Measurements from ENCODE around the gene NPBWR2.

- TF ChIP-seq POLR2A (IDR thresholded peaks at IDR 0.05; ENCODE audit: borderline replicate concordance, extremely low read depth, insufficient read depth, insufficient read length) (no peak), EZH2 (IDR thresholded peaks at IDR 0.05) (no peak), REST (IDR thresholded peaks at IDR 0.05; ENCODE audit: low read depth) (no peak), EZH2phosphoT487 (IDR thresholded peaks at IDR 0.05; ENCODE audit: borderline replicate concordance) (no peak), SIN3A (IDR thresholded peaks at IDR 0.05; ENCODE audit: low read depth) (no peak), CEBPB (IDR thresholded peaks at IDR 0.05; ENCODE audit: low read depth) (no peak), RAD21 (IDR thresholded peaks at IDR 0.05; ENCODE audit: low read depth) (no peak), POLR2AphosphoS5 (IDR thresholded peaks at IDR 0.05; ENCODE audit: low read depth, low read length) (no peak), JUND (IDR thresholded peaks at IDR 0.05) (no peak), ZFX (IDR thresholded peaks at IDR 0.05) (no peak)
- TF ChIP-seq, protein P1, sequence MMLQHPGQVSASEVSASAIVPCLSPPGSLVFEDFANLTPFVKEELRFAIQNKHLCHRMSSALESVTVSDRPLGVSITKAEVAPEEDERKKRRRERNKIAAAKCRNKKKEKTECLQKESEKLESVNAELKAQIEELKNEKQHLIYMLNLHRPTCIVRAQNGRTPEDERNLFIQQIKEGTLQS (IDR thresholded peaks at IDR 0.05): no peak
- TF ChIP-seq, protein P2, sequence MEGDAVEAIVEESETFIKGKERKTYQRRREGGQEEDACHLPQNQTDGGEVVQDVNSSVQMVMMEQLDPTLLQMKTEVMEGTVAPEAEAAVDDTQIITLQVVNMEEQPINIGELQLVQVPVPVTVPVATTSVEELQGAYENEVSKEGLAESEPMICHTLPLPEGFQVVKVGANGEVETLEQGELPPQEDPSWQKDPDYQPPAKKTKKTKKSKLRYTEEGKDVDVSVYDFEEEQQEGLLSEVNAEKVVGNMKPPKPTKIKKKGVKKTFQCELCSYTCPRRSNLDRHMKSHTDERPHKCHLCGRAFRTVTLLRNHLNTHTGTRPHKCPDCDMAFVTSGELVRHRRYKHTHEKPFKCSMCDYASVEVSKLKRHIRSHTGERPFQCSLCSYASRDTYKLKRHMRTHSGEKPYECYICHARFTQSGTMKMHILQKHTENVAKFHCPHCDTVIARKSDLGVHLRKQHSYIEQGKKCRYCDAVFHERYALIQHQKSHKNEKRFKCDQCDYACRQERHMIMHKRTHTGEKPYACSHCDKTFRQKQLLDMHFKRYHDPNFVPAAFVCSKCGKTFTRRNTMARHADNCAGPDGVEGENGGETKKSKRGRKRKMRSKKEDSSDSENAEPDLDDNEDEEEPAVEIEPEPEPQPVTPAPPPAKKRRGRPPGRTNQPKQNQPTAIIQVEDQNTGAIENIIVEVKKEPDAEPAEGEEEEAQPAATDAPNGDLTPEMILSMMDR (IDR thresholded peaks at IDR 0.05 in 2 of 3, conservative IDR thresholded peaks at IDR 0.05 in 1 of 3; ENCODE audit: borderline replicate concordance in 1 of 3, insufficient read depth in 1 of 3, low read depth in 2 of 3, low read length in 2 of 3): no peak
Measured at GRCh38 chr20:64148581-64148980, 41.2 kb upstream of the NPBWR2 start.
